Kidney (tissue), 14 donors: Measurements from ENCODE around the gene SLC25A21. TPM values are rescaled to one million over a fixed set of nuclear protein-coding genes. Genes with fewer than 3 reads are reported as not detected.
A peak's percentile ranks its signal among the peaks of the same experiment; 100 is the strongest.

Source experiments
- DNase-seq, 5 donors: peaks; one replicate each; pipeline ENCODE4 v3.0.0-alpha.2; 2013 to 2020
- FAIRE-seq: peaks from 2 replicates; lab custom pipeline; 2012; peaks lifted over from hg19 to GRCh38; lab: Jason Lieb, UNC
- H3K27ac ChIP-seq, 2 donors: one replicate each; pipeline ENCODE4 v1.7.0; 2013; ENCODE audit warnings: low read depth in 2 of 2, low read length in 2 of 2, inconsistent platforms in 1 of 2
- H3K27me3 ChIP-seq: one replicate; pipeline ENCODE4 v1.7.1; 2013; ENCODE audit warnings: low read length, inconsistent platforms; ENCODE audit not compliant: control insufficient read depth, insufficient read depth
- H3K36me3 ChIP-seq, 3 donors: one replicate each; pipeline versions ENCODE4 v1.7.0 to v1.7.1; 2013; ENCODE audit warnings: low read length in 3 of 3, control low read depth in 1 of 3, inconsistent platforms in 1 of 3; ENCODE audit not compliant: insufficient read depth in 3 of 3, control insufficient read depth in 2 of 3
- H3K4me1 ChIP-seq, 3 donors: one replicate each; pipeline versions ENCODE4 v1.7.0 to v1.7.1; 2013; ENCODE audit warnings: low read length in 3 of 3, inconsistent platforms in 1 of 3, low read depth in 1 of 3; ENCODE audit not compliant: control insufficient read depth in 2 of 3, insufficient read depth in 2 of 3
- H3K4me3 ChIP-seq, 3 donors: one replicate each; pipeline versions ENCODE4 v1.7.0 to v1.8.1; 2013; ENCODE audit warnings: low read length in 3 of 3, control low read depth in 1 of 3, inconsistent platforms in 1 of 3
- H3K9ac ChIP-seq, 3 donors: one replicate each; pipeline versions ENCODE4 v1.7.0 to v1.7.1; 2013; ENCODE audit warnings: low read length in 3 of 3, control low read depth in 1 of 3, inconsistent platforms in 1 of 3
- H3K9me3 ChIP-seq, 3 donors: one replicate each; pipeline versions ENCODE4 v1.7.0 to v1.7.1; 2013; ENCODE audit warnings: low read length in 3 of 3, control low read depth in 1 of 3, inconsistent platforms in 1 of 3; ENCODE audit not compliant: control insufficient read depth in 2 of 3, insufficient read depth in 1 of 3
- intact Hi-C: fragments of 100-400 bp; cut with DNase I; formaldehyde crosslinking; loops from one replicate; pipeline ENCODE4 v1.11.1; 2022
- polyA plus RNA-seq: library from polyadenylated mRNA; stranded (reverse); fragments of 350-450 nt; fragmentation: Illumina TruSeq; extraction: RNeasy Lipid Tissue Mini Kit (QIAGEN cat#74804); gene quantifications from one replicate; pipeline ENCODE4 v1.2.3, GENCODE V29; 2014; ENCODE audit warnings: low read depth, low replicate concordance; ENCODE audit not compliant: insufficient read depth
- total RNA-seq: library from RNA; stranded (reverse); fragmentation: NEBNext Ultra II Directional; extraction: Animal tissue kit (Norgen Biotek cat#: 25700); gene quantifications from one replicate; pipeline ENCODE4 v1.2.1, GENCODE V29; 2021
- TF ChIP-seq, protein P1 (sequence below): IDR thresholded peaks from 3 replicates; pipeline ENCODE4 v1.5.1; 2012; ENCODE audit warnings: mild to moderate bottlenecking, moderate library complexity, borderline replicate concordance; ENCODE audit not compliant: insufficient read depth; ENCODE audit errors: extremely low read depth
- donor health status: control.
- donor health status: control.
- donor health status: control.
- donor health status: control.
- donor health status: control.
- donor health status: DM: yes; HTN: yes; CAD: no.
- donor health status: Normal renal cell carcinoma (clear cell type).

The SLC25A21 gene
- total and polyA plus RNA-seq, 2 donors from 2014 or later = 1.3 to 1.4 TPM

DNA sequence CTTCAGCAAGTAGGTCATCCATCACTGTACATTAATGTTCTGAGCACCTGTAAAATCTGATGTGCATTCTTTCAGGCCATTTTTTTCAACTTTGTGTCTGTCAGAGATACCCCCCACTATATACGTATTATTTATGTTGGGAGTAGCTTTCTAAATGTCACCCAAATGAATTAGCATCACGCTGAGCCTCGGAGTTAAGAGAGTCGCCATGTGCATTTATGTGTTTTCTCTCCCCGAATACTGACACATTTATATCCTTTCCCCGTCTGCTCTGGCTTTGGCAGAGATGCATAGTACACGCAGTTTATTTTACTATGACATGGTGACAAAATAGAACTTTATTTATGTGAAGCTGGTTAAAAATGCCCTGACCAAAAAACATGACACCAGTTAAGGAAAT lies 216.4 kb downstream of the SLC25A21 start:
- DNase-seq (peak in 2 of 5 donors; percentile 41 to 46), FAIRE-seq (no peak)
- Histone ChIP-seq H3K4me3 (no peak overlapping the region), H3K36me3 (no peaks in the 10 kb centered on the region), H3K9ac (no peak overlapping the region), H3K27me3 (no peaks in the 10 kb centered on the region), H3K9me3 (no peaks in the 10 kb centered on the region), H3K4me1 (no peaks in the 10 kb centered on the region), H3K27ac (no peak overlapping the region)
- TF ChIP-seq, protein P1, sequence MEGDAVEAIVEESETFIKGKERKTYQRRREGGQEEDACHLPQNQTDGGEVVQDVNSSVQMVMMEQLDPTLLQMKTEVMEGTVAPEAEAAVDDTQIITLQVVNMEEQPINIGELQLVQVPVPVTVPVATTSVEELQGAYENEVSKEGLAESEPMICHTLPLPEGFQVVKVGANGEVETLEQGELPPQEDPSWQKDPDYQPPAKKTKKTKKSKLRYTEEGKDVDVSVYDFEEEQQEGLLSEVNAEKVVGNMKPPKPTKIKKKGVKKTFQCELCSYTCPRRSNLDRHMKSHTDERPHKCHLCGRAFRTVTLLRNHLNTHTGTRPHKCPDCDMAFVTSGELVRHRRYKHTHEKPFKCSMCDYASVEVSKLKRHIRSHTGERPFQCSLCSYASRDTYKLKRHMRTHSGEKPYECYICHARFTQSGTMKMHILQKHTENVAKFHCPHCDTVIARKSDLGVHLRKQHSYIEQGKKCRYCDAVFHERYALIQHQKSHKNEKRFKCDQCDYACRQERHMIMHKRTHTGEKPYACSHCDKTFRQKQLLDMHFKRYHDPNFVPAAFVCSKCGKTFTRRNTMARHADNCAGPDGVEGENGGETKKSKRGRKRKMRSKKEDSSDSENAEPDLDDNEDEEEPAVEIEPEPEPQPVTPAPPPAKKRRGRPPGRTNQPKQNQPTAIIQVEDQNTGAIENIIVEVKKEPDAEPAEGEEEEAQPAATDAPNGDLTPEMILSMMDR = no peak
- intact Hi-C loops = no loop called here

DNA sequence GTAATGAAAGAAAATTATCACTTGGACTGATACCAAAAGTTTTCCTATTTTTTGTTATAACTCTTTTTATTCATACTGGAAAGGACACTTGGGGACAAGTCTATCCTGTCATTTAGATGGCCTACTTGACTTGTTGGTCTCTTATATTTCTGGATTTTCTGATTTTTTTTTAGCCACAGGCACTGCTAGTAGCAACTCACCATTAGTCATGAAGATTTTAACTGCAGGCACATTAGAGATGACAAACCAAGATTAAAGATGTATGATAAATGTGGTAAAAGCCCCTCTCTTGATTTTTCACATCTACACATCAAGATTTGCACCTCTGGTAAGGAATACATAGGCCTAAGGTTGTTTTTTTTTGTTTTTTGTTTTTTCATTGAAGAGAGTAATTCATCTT lies 217.0 kb downstream of the SLC25A21 start:
- no peak for FAIRE-seq

DNA sequence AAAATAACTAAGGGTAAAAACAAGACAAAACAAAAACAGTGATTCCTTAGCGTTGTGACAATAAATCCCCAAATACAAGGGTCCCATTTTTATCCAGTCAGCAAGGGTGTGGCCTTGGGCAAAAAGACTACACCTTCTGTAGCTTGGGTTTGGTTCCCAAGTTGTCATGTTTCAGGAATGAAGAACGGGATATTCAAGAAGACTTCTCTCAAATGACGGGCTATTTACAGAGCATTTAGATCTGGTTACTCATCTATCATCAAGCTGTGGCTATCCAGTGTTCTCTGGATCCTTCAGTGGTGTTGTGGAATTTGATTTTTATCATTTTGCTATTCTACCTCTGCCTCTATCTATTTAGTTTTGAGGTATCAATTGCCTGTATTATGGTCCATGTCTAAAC lies 219.7 kb downstream of the SLC25A21 start:
- FAIRE-seq (no peak), DNase-seq (no peak)
- H3K4me1 ChIP-seq = no peaks in the 10 kb centered on the region
- H3K9ac ChIP-seq = no peak overlapping the region
- no peaks in the 10 kb centered on the region for H3K36me3 ChIP-seq
- TF ChIP-seq, protein P1 = no peak
- no peak overlapping the region for H3K4me3 ChIP-seq
- no peaks in the 10 kb centered on the region for H3K9me3 ChIP-seq
- no peaks in the 10 kb centered on the region for H3K27me3 ChIP-seq
- intact Hi-C loops = no loop called here
- H3K27ac ChIP-seq = no peak overlapping the region

More for the DNA sequence above, 217.0 kb downstream of the SLC25A21 start:
- DNase-seq = no peak
- Histone ChIP-seq H3K4me3 (no peak overlapping the region), H3K9me3 (no peaks in the 10 kb centered on the region), H3K36me3 (no peaks in the 10 kb centered on the region), H3K27me3 (no peaks in the 10 kb centered on the region), H3K4me1 (no peaks in the 10 kb centered on the region), H3K27ac (no peak overlapping the region), H3K9ac (no peak overlapping the region)
- intact Hi-C loops = no loop called here
- TF ChIP-seq, protein P1 = no peak

DNA sequence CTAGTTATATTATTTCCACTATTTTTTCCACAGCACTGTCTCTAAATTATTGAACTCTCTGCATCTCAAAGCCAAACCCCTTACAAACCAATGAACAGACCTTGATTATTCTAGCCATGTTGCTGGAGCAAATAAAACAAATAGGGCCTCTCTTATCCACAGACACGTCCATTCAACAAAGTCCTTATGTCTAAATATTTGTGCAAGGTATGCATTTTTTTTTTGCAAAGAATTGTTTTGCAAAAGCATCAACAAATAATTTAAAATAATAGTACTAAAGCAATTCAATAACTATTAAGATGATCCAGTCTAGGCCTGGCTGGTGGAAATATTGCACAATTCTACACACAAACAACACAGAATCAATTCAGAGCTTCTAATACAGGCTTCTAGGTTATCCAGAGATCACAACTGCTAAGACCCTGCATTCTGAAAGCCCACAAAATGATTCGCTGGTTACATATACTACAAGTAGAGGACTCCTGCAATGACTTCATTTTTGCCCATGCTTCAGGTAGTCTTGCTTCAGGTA lies 221.0 kb downstream of the SLC25A21 start:
- Histone ChIP-seq H3K36me3 (no peaks in the 10 kb centered on the region), H3K27ac (no peak overlapping the region), H3K4me1 (no peaks in the 10 kb centered on the region), H3K9me3 (no peaks in the 10 kb centered on the region), H3K9ac (no peak overlapping the region), H3K4me3 (no peak overlapping the region), H3K27me3 (no peaks in the 10 kb centered on the region)
- DNase-seq (no peak), FAIRE-seq (no peak)
- intact Hi-C loops = no loop called here
- TF ChIP-seq, protein P1 = no peak
